Stimulated activated CD8-positive, alpha-beta memory T cell treated with anti-CD3 and anti-CD28 coated beads, Interleukin-15, amount 100 ng/mL, for 24 hours (primary cell): ENCODE data around the gene OSBPL1A.

Source experiments
- DNase-seq: peaks from one replicate; pipeline ENCODE4 v3.0.0-alpha.2; 2020; ENCODE audit warnings: low read depth

The OSBPL1A gene

DNA sequence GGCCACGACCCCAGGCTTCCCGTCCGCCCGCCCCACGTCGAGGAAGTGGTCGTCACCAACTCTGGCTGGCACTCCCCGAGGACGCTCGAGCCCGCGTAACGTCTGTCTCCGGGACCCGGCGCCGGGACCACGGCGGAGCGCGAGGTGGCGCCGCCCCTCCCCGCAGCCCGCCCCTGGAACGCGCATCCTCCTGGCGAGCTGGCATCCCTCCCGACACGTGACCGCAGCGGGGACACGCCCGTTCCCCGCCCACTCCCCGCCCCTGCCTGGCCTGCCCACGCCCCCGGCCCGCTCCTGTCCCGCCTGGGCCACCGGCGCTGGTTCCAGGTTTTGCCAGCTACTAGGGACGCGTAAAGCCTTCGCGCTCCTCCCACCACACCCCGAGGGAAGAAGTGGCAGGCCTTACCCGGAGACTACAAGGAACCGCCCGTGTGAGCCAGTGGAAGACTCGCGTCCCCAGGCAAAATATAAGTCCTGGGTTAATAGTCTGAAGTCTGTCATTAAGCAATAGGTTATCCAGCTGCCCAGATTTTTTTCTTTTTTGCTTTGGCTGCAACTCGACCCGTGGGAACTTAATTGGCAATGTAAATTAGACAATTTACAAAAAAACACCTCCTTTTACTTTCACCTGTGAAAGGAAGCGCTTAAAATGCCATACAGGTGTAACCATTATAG lies at the start of gene OSBPL1A:
Gene OSBPL1A, minus strand, starts transcription at position 131 of the 675 bp plus-strand sequence. CDS start 20,291 bp downstream, outside the sequence.
- peak; percentile 61 for DNase-seq

DNA sequence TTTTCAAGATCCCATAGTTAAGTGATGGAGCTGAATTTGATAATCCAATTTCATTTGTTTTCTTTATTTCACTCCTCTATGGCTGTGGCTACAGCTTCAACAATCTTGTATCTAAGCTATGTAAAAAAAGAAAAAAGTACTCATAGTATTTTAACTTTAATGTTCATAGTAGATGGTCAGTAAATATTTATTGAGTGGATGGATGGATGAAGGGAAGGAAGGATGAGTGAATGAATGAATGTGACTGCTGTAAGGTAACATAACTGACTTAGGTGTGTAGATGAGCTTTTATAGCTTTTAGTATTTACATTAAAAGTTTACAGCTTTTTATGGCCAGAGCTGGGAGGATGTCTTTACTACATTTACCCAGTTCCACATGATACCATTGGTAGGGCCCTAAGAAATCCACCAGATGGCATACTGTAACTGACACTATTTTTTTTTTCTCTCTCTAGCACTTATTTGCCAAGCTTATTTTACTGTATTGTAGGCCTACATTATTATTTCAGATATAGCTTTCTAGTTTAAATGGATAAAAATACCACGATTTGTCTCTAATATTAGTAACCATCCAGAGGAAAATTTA lies 49.4 kb upstream of the OSBPL1A start:
- DNase-seq: no peak

DNA sequence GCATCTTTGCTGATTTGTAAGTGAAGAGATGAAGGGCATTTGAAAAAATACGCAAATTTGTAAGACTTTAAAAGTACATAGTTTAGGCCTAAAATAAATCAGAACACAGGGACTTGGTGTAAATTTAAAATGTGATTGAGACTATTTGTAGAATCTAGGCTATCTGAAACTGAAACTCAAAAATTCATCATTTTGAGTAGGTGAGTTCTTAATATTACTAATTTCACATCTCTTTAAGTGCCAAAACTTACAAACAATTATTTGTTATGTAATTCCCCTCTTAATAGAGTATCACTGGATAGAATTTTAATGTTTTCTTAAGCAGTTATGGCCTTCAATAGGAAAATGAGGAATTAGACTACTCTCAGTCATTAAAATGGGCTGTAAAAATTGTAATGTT lies 48.8 kb upstream of the OSBPL1A start:
- DNase-seq: no peak

DNA sequence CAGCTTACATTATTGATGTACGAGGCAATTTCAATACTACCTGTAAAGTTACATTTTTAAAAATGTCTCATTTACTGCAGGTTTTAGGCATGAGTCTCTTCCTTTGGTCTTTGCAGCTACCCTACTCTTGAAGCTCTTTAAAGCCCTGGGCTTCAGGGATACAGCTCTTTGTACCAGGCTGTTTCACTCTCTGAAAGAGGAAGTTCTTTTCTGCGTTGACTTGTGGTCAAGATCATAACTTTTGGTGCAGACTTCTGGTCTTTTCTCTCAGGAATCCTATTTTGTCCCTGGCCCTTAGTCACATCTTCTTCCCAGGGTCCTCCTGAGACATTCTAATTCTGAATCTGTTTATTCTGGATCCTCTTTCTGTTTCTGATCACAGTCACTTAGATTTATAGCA lies 46.2 kb upstream of the OSBPL1A start:
- DNase-seq: no peak

DNA sequence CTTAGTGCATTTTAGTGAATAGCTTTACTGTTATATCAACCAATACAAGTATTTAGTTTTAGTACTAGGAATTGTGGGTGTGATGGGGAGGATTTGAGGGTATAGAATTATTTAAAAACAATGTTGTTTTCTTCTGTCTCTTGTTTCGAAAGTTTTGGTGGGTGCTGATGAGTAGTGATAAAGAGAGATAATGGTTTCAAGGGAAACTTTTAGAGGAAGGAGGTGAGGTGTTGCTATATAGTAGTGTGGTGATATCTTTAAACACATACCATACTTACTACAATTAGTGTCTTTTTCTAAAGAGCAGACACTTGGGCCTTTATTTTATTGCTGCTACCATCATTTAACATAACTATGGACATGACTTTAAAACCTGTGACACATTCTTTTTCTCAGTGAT lies 39.3 kb upstream of the OSBPL1A start:
- no peak for DNase-seq

DNA sequence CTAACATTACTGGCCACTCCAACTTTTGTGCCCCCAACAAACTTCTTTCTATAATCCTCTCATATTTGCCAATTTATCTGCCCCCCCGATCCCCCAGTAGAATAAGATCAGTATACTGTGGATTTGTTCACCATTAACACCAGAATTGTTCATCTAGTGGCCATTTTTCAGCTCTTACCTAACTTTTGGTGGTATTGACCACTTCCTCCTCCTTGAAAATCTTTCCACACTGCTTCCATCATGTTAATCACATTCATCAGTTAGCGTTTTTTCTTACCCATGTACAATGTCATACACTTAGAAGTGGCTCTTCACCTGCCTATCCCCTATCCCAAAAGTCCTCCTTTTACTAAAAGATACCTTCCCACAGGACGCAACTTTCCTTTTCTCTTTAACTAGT lies 35.0 kb upstream of the OSBPL1A start:
- no peak for DNase-seq

DNA sequence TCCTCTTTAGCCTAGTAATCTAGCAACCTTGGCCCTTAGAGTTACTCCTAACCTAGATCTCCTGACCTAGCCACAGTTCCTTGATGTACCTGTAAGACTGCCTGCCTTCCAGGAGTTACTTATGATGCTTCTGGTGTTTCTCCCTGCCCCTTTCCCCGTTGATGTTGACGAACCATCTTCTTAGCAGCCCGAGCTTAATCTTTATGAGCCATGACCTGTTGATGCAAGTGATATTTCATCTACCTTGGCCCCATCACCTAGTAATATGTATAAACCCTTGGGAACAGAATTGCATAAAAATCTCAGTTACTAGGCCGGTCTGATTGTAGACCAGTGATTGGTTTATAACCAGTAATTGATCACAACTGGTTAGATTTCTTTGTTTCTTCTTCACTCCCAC lies 31.6 kb upstream of the OSBPL1A start:
- DNase-seq: no peak

DNA sequence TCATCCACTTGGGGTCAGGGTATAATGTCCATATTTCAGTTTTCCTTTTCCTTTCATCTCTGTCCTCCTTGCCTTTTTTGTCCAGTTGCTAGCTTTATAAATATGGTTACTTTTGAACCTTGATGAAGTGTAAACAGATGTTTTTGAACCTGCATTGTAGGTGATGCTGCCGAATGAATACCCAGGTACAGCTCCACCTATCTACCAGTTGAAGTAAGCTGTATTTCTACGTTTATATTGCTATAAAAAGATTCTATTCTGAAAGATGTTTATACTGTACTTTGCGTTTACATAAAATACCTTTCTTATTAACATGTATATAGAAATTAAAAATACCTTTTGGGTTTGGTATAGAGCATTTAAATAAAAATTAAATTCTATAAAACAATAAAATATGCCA lies 31.1 kb upstream of the OSBPL1A start:
- no peak for DNase-seq

DNA sequence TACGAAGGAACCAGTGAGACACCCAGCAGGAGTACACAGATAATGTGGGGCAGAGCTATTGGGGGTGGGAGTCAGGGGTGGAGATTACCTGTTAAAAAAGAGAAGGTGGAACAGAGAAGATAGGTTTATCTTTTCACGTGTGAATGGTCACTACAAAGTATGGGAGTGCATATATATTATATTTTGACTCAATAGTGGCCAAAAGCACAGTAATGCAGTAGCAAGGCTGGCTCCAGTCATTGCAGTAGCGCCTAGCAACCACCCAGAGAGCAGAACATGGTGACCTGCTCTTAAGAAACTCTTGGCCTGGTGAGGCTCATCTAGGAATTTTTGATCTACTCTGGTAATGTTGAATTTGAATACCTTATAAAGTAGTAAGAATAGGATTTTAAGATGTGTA lies 29.9 kb upstream of the OSBPL1A start:
- no peak for DNase-seq

DNA sequence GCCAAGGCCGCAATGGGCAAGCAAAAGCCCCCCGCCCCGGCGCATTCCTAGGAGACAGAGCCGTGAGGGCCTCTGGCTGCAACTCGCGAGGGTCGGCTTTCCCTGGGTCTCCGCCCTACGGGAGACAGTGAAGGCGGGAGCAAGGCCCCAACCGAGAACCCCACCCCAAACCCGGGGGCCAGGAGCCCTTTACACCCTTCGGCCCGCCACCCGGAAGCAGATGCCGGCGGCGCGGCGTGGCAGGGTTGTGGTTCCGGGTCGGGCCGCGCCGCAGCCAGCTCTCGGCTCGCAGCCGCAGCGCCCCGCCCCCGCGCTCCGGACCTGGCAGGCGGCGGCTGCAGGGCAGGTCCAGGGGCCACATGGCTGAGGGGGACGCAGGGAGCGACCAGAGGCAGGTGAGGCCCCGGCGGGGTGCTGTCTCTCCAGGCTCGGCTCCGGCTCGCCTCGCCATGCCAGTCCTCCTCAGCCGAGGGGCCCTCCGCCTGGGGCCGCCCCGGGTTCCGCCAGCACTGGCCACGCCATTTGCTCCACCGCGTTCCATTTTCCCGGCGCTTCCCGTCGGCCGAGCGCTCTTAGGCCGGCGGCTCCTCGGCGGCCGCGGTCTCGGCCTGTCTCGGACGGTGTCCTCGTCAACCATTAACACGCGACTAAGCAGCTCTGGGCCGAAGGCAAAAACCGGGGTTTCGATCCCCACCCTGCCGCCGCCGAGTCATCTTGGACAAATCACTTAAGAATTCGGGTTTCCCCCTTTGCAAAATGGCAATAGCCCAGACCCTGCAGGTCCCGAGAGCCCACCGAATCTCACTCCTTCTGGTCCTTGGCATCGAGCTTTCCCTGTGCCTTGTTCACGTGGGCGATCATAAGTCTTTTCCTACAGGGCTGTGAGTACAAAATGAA lies 29.0 kb upstream of the OSBPL1A start, which contains the start of gene IMPACT:
Gene IMPACT, plus strand, starts transcription at position 273 of the 897 bp plus-strand sequence. Its CDS starts 87 bp downstream, at position 360.
- peak; percentile 60 for DNase-seq

DNA sequence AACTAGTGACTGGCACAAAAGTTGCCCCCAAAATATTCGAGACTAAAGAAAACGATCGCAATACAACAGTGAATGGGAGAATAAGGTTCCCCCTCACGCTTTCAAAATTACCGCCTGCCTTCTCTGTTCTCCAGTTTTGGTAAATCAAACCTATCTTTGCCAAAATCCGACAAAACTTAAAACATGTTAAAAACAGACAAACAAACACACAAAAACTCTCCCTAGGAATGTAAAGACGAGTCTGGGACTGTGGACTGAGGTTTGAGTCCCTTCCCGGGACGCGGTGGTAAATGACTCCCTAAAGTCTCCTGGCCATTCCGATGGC lies 28.4 kb upstream of the OSBPL1A start:
- no peak for DNase-seq

DNA sequence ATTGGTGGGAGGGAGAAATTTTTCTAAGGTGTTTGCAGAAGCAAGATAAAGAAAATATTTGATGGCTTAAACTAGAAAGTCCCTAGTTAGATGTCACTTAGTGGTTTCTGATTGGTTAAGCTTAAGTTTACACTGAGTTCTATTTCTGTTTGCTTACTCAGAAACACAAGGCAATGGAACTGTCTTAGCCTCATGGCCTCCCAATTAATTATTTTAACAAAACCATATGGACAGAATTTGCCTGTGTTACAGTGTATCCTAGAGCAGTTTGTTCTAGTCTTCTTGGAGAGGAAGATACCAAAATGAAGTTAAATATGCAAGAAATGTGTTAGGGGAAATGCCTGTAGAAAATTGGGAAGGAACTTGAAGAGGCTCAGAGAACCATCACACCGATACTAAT lies 24.2 kb upstream of the OSBPL1A start:
- DNase-seq: no peak

DNA sequence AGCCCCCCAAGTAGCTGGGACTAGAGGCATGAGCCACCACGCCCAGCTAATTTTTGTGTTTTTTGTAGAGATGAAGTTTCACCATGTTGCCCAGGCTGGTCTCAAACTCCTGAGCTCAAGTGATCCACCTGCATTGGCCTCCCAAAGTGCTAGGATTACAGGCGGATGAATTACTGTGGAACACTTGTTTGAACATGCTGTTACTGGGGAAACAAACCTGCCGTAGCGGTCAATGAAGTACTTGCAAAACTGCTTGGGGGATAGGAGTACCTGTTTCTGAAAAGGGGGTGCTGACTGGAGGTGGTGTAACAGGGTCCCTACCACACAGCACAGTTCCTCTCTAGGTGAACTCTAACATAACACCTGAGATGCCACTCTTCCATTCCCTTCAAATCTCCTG lies 22.9 kb upstream of the OSBPL1A start:
- DNase-seq: no peak

DNA sequence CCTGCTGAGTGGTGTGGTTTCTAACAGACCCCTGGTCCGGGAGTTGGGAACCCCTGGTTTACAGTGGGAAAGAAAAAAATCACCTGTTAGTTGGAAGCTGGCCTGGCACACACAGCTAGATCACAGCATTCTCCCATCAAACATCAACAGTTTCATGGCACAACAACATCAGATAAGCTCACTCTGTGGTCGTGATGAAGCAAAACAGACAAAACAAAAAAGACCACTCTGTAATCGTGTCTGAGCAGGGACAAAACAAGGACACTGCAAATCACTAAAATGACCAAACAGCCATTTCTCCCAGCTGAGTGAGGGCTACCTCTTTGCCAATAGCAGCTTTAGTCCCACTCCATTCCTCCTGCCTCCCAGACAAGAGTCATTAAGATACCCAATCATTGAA lies 19.9 kb upstream of the OSBPL1A start:
- no peak for DNase-seq

DNA sequence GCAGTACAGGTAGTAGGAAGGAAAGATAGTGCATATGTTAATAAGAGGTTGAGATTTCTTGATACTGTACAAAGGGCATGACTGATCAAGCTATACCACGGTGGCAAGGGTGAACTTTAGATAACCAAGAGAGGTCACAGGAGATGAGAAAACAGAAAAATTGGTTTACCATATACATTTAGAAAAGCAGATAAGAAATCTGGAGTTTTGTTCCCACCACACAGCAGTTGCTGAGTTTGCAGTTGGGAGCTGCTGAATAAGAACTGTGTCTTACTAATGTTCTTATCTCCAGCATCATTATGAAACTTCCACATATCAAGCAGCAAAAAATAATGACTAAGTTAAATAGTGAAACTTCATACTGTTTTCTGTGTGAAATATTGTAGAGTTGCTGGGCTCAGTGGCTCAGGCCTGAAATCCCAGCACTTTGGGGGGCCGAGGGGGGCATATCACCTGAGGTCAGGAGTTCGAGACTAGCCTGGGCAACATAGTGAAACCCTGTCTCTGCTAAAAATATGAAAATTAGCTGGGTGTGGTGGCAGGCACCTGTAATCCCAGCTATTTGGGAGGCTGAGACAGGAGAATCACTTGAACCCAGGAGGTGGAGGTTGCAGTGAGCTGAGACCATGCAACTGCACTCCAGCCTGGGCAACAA lies 16.9 kb upstream of the OSBPL1A start:
- no peak for DNase-seq

DNA sequence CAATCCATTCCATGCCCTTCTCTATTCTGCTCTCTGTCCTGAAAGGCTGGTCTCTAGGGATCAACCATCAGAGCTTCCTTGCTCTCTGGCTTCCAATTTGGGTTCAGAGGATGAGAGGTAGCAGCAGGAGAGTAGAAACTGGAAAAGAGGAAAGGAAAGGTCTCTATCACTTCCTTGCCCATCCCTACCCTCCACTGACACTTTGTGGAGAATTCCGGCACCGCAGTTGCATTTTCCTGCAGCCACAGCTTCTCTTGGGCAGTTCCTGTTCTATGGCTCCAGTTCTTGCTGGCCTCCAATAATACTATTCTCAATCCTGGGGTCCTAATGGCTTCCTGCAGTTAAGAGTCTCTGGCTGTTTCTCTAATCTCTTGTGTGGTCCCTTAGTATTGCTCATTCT lies 15.5 kb upstream of the OSBPL1A start:
- DNase-seq: no peak

DNA sequence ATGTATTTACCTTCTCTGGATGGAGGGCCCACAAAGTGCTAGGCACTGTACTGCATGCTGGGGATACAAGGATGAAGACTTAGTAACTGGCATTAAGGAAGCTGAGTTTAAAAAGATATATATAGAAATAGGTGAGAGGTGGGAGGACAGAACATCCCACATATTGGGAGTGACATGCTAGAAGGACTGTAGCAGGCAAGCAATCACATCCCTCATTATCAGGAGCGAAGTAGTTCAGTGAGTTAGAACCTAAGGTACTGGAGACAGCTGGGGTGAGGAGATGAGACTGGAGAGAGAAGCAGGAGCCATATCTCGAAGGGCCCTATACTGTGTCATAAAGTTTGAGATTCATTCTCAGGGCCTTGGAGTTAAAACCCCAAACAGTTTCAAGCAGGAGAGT lies 10.9 kb upstream of the OSBPL1A start:
- DNase-seq: no peak

DNA sequence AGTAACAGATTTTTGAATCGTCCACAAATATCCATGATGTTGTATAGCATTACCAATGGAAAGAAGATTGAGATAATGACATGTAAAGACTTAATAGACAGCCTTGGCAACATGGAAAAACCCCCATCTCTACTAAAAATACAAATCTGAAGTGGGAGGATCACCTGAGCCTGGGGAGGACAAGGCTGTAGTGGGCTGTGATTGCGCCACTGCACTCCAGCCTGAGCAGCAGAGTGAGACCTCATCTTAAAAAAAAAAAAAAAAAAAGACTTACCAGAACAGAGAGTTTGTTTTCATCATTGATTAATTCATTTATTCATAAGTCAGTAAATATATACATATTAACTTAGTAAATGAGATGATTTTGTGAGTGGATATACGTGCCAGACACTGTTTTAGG lies 7.0 kb upstream of the OSBPL1A start:
- DNase-seq: no peak

DNA sequence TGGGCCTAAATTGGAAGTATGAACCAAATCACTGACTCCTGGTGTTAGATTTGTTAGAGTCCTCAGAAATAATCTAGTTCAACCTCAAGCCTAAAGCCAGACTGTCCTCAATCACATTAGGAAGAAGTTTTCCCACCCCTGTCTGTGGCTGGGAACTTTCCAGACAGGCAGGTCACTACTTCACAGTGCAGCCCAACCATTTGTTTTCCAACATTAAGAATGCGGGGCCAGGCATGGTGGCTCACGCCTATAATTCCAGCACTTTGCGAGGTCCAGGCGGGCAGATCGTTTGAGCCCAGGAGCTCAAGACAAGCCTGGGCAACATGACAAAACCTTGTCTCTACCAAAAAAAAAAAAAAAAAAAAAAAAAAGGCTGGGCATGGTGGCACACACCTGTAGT lies 5.5 kb upstream of the OSBPL1A start:
- no peak for DNase-seq

DNA sequence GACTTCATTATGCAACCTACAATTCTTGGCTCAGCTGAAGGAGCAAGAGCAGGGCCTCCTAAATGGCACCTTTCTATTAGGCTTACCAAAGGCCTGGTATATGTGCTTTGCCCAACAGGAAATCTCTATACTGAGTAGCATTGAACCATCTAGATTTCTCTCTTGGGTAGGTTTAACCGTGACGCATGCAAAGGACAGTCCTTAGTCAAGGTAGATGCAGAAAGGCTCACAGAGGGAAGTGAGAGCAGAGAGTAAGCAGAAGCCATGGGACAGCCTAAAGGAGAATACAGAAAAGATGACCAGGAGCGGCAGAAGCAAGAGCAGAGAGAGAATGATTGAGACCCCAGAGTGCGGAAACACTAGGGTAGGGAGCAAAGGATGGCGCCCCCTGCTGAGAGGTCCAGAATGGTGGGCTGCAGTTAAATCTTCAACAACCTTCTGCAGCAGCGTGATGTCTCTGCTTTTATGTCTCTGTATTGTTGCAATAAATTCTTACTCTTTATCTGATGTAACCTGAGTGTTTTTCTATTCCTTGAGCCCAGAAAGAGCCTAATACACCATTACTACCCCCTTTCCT lies 4.7 kb upstream of the OSBPL1A start:
- DNase-seq: no peak

DNA sequence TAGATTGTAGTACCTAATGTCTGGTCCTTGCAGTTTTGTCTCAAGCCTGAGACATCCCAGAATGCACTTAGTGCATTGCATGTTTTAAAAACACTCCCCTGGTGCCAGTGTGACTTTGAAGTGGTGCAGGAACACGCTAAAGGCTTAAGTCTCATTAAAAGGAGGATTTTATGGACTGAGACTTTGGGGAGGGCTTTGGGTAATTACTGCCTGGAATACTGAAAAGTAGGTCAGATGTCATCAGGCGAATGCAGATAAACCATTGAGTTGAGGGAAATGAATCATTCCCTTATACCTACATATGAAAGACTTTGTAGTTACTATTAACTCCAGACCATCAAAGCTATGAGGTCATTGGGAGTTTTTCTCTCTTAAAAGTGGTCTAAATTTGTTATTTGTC lies 3.0 kb upstream of the OSBPL1A start:
- no peak for DNase-seq

DNA sequence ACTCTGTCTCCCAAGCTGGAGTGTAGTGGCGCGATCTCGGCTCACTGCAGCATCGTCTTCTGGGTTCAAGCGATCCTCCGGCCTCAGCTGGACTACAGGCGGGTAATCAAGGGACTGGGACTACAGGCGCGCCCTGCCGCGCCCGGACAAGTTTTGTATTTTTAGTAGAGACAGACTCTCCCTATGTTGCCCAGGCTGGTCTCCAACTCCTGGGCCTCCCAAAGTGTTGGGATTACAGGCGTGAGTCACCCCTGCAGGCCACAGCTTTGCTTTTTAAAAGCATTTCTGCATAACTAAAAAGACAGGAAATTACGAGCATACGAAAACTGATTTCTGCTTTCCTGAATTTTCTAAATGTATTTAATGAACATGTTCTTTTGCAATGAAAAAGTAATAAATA lies 916 bp upstream of the OSBPL1A start:
- DNase-seq: no peak
